Lower leg skin (tissue), 3 donors: ENCODE data around the gene CCDC51.

Experiments used
- CTCF ChIP-seq, 3 donors: fragments of 450-650 bp; IDR thresholded peaks; one replicate each; pipeline ENCODE4 v1.5.1; 2016; ENCODE audit warnings: antibody characterized with exemption in 3 of 3, mild to moderate bottlenecking in 3 of 3, moderate library complexity in 2 of 3
- POLR2A ChIP-seq, 2 donors: fragments of 450-650 bp; IDR thresholded peaks; one replicate each; pipeline ENCODE4 v1.6.1; 2016 to 2017; ENCODE audit warnings: antibody characterized with exemption in 2 of 2, mild to moderate bottlenecking in 1 of 2, moderate library complexity in 1 of 2

- TF ChIP-seq CTCF (IDR thresholded peaks at IDR 0.05) (no peak), POLR2A (IDR thresholded peaks at IDR 0.05) (no peak)
Observed at GRCh38 chr3:48473617-48473952, 33.7 kb upstream of the CCDC51 start.
